Activated CD8-positive, alpha-beta memory T cell treated with anti-CD3 and anti-CD28 coated beads, Interleukin-2, amount 50 U/mL, for 4 hours (primary cell): ENCODE measurements around the gene LAMB1.
A peak's percentile ranks its signal among the peaks of the same experiment; 100 is the strongest.
"Not testable (repeated sequence)": the region's sequence is repeated elsewhere in the genome, so short reads cannot be mapped to it uniquely, and the experiment has no call there.

Source experiments
- DNase-seq: peaks from one replicate; pipeline ENCODE4 v3.0.0-alpha.2; 2020

Gene LAMB1

DNA sequence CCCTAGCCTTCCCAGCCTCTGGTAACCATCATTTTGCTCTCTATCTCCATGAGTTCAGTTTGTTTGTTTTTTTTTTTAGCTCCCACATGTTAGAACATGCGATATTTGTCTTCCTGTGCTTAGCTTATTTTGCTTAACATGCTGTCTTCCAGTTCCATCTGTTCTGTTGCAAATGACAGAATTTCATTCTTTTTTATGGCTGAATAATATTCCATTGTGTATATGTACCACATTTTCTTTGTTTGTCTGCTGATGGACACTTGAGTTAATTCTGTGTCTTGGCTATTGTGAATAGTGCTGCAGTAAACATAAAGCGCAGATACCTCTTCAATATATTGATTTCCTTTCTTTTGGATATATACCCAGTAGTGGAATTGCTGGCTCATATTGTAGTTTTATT lies 91.0 kb downstream of the LAMB1 start:
- no peak for DNase-seq

DNA sequence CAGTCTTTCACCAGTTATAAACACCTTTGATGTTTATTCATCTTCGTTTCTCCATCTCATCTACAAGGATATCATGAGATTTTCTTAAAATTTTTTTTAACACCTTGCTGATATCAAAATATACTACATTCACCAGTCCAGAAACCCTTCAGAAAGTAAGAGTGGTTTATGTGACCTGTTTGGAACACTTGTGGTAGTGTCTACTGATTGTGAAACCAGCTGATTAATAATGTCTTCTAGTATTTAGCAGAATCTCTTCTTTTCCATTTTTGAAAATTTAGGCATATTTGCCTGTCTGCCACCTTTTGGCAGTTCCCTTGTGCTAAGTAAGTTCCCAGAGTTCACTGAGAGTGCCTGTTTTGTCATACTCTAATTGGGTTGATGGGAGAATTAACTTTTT lies 93.5 kb downstream of the LAMB1 start:
- no peak for DNase-seq

DNA sequence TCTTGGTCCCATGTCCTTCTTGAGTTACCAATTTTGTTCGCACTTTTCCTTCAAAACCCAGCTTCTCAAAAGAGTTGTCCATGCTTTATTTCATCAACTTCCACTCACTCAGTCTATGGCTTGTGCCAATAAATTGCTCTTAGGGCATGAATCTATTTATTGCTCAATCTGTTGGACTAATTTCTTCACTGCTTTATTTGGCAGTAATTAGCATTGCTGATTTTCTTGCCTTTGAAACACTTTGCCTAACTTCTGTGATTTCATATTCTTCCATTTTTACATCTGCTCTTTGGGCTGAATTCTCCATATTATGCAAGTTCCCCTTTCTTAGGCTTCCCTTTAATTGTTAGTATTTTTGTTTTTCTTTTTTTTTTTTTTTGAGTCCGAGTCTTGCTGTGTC lies 95.2 kb downstream of the LAMB1 start:
- DNase-seq: no peak

DNA sequence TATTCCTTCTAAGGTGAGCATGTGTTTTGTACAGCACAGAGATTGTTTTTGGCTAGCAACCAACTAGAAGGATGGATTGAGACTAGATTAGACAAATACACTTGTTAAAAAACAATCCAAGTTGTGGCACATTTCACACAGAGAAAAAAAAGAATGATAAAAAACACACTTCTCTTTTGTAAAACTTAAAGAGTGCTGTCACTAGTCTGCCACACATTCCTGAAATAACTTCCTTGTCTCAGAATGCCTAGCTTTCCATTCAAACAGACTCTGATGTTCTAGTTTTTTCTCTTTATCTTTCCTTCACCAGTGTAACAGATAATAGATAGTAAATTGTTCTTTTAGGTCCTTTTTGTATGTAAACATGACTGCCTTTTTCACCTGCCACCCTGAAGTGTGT lies 100.6 kb downstream of the LAMB1 start:
- no peak for DNase-seq

GRCh38 chr7:107900496-107901015 lies 102.4 kb downstream of the LAMB1 start:
- no peak for DNase-seq

GRCh38 chr7:107898997-107899594 lies 103.9 kb downstream of the LAMB1 start:
- DNase-seq: no peak

DNA sequence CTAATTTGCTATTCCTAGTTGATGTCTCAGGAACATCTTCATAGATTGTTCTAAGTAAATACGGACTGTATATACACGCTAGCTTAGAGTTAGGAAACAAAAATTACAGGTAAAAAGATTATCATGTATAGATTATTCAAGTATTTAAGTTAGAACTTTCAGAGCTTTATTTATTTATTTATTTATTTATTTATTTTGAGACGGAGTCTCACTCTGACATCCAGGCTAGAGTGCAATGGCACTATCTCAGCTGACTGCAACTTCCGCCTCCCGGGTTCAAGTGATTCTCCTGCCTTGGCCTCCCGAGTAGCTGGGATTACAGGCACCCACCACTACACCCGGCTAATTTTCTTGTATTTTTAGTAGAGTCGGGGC lies 110.6 kb downstream of the LAMB1 start:
- DNase-seq: not testable (repeated sequence)

DNA sequence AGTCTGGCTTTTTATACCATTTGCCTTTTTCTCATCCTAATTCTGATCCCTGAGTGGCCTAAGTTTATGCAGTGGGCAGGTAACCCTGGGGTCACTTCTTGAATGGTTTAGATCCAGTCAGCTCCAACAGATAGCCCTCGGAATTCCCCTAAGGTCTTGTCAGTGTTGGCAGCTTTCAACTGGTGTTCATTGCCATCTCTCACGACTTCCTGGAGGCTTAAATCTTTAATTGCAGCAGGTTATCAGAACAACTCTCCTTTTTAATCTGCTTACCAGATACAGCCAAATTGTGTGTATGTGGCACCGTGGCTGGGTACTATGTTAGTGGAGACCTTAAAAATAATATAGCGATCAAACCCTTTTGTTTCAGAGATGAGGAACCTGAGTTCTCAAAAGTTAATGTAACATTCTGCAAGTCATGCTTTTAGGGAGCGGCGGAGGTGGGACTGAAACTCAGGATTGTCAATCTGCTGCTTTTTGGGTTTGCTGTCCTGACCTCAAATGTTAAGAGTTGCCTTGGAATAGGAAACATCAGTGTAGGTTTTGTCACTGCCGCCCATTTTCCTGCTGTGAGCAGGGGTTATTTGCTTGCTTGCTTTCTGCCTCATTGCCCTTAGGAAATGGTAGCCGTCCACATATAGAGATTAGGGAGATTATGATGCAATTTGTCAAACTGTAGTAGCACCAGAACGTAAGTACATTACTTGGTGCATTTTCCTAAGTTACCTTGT lies 111.2 kb downstream of the LAMB1 start:
- DNase-seq: no peak

GRCh38 chr7:107890962-107891635 lies 111.9 kb downstream of the LAMB1 start, which contains the start of gene DLD:
Gene DLD, plus strand, starts transcription at chr7:107891183. Its CDS starts 68 bp downstream, at chr7:107891251.
- peak; percentile 94 for DNase-seq

DNA sequence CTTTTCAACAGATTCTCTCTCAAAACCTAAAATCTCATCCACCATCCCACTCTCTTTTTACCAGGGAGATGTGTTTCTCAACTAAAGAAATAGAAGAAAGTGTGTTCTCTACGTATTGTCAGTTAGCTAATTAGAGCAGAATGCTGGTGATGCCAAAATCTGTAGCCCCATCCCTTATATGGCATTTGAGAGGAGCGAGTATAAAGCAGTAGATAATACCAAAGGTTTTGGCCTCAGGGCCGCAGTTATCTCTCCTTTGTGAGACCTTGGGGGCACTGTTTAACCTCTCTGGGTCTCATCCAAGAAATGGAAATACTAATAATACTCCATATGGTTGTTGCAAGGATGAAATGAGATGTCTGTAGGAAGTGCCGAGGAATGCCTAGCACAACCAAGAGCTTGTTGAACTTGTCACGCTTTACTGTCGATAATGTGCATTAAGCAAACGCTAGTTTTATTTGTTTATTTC lies 112.4 kb downstream of the LAMB1 start:
- DNase-seq: no peak

DNA sequence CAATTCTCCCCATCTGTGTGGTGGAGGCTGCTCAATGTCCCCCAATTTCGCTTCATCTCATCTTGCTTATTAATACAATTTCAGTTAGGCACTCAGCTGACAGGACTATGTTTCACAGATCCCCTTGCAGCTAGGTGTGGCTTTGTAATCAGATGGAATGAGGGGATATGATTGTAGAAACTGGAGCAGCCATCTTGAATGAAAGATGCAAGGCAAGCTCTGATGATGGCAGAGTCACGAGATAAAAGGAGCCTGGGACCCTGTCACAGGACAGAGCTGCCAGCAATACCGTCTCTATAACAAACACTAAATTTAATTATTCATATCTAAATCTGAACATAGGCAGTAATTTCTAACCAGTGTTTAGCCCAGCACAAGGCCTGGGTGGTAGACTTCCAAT lies 113.0 kb downstream of the LAMB1 start:
- DNase-seq: no peak

GRCh38 chr7:107887827-107888226 lies 115.1 kb downstream of the LAMB1 start:
- DNase-seq: not testable (repeated sequence)

DNA sequence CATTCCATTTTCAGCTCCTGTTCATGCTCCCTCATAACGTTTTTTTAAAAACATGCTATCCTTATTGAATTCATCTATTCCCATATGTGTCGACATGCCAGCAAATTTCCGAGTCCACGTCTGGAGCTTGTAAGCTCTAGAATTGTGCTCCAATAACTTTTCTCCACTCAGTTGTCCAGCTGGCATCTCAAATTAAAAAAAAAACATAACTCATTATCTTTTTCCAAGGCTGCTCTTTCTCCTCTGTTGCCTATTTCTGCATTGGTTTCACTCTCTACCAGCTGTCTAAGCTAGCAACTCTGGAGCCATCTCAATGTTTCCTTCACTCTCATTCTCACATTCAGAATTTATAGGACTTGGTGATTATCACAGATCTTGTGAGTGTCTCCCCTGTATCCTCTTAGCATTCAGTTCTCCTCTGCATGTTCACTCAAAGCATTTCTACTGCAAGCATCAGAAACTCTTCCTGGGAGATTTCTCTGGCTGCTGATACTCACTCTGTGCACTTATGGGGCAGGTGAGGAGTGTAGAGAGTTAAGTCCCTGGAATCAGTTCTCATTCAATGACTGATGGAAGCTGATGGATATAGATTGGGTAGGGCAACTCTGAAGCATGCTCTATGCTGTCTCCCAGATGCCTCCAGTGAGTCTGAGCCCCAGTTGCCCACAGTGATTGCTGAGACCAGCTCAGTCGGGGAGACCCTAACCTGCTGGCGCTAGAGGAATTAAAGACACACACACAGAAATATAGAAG lies 118.7 kb downstream of the LAMB1 start:
- DNase-seq: no peak

GRCh38 chr7:107882766-107883165 lies 120.2 kb downstream of the LAMB1 start:
- DNase-seq: no peak

GRCh38 chr7:107879400-107880035 lies 123.4 kb downstream of the LAMB1 start:
- DNase-seq: no peak

DNA sequence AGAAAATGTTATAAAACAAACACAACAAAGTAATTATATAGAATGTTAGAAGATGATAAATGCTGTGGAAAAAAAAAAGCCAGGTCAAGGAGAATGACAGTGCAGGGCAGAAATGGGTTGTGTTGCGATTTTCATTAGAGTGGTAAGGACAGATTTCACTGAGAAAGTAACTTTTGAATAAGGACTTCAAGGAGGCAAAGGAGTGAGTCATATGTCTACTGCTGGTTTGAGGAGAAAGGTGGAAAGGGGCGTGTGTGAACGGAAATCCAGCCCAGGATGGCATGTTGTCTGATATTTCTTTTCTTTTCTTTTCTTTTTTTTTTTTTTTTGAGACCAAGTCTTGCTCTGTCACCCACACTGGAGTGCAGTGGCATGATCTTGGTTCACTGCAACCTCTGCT lies 124.3 kb downstream of the LAMB1 start:
- no peak for DNase-seq

DNA sequence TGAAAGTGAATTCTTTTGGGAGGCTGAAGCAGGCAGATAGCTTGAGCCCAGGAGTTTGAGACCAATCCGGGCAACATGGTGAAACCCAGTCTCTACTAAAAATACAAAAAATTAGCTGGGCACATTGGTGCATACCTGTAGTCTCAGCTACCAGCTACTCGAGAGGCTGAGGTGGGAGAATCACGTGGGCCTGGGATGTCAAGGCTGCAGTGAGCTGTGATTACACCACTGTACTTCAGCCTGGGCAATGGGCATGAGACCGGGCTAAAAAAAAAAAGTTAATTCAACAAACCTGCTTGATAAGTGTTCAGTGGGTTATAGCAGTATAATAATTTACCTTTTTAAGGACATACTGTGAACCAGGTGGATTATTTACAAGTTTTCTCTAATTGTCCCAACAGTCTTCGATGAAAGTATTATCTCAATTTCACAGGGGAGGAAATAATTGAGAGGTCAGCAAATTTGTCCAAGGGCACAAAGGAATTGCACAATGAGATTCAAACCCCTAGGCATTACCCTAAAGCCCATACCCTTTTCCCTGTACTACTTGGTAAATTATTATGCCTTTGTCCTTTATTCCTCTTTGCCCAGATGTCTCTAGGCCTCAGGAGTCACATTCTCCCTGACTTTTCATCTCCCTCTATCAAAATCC lies 125.1 kb downstream of the LAMB1 start:
- no peak for DNase-seq

- DNase-seq: no peak
These were observed 126.0 kb downstream of the LAMB1 start for GRCh38 chr7:107876916-107877315.

DNA sequence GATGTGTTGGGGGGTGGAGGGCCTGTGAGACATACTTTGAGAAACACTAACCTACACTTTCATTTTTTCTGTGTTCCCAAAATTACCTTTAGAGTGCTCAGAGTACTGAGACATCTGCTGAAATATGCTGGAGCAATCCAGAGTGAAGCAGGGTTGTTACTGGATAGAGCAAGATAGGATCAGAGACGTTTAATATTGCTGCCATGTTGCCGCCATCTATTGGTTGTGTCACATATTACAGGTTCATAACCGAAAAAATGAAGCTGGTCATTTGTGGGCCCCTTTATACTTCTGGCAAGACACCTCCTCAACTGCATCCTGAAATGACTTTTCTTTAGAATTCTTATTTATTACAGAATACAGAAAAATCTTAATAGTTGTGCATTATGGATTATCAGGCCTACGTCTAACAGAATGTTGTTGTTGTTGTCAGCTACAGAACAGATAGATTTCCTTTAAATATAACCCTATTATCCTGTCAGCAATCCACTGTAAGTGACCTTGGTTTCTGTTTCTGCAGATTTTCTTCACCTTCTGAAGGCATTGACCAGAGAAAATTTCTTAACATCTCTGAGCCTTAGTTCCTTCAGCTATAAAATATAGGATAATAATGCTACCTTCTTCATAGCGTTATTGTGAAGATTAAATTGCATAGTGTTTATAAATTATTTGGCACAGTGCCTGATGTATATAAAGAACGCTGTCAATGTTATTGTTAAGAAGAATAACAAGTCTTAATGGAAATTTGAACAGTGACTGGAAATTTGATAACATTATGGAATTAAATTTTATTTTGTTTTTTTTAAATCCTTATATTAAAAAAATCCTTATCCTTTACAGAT lies 128.1 kb downstream of the LAMB1 start:
- no peak for DNase-seq

GRCh38 chr7:107874111-107874510 lies 128.8 kb downstream of the LAMB1 start:
- DNase-seq: no peak
